Lower leg skin (tissue), 4 donors: ENCODE measurements around the gene ADAT2. TPM values are rescaled to one million over a fixed set of nuclear protein-coding genes. Genes with fewer than 3 reads are reported as not detected.

ENCODE experiments used
- DNase-seq, 2 donors: peaks; one replicate each; pipeline ENCODE4 v3.0.0-alpha.2; 2019; ENCODE audit warnings: low spot score in 2 of 2
- H3K4me3 ChIP-seq: fragments of 200-600 bp; sonication (generic); 2 replicates; pipeline ENCODE4 v1.5.1; 2017; ENCODE audit warnings: mild to moderate bottlenecking, low read depth; ENCODE audit not compliant: poor library complexity, severe bottlenecking
- CTCF ChIP-seq, 3 donors: fragments of 450-650 bp; IDR thresholded peaks; one replicate each; pipeline ENCODE4 v1.5.1; 2016; ENCODE audit warnings: antibody characterized with exemption in 3 of 3, mild to moderate bottlenecking in 3 of 3, moderate library complexity in 2 of 3
- POLR2A ChIP-seq, 2 donors: fragments of 450-650 bp; IDR thresholded peaks; one replicate each; pipeline ENCODE4 v1.6.1; 2016 to 2017; ENCODE audit warnings: antibody characterized with exemption in 2 of 2, mild to moderate bottlenecking in 1 of 2, moderate library complexity in 1 of 2
- WGBS, 2 donors: methylation state at CpG; one replicate each; pipeline ENCODE4 v1.1.5; 2018; 5-methylcytosine and 5-hydroxymethylcytosine counted together
- intact Hi-C: fragments of 100-400 bp; cut with DNase I; formaldehyde crosslinking; loops from one replicate; pipeline ENCODE4 v1.15.0; 2023; ENCODE audit warnings: low total_unique reads
- total RNA-seq, 4 donors: library from RNA; depleted of rRNA; stranded (reverse); fragments of >200 nt; gene quantifications; one replicate each; pipeline ENCODE4 v1.1.0, GENCODE V29; 2016

ADAT2 gene
- total RNA-seq, 4 donors from 2014 or later, result 2.2 to 5.3 (median 3.9) TPM

DNA sequence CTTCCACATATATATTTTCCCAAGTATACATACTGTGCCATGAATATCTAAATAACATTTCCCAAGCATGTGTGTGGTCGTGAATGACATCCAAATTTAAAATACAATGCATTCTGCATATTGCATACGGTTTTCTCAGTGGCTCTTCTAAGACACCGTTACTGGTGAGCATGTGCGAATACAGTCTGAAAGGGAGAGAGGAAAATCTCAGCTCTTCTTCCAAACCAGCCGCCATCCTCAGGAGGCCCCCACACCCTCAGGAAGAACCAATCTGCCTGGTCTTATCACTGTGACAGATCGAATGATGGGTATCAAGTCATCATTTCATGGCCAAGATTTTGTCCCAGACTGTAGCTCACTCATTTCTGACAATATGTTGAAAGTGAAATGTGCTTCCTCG is 50.7 kb downstream of the ADAT2 start:
- WGBS, 2 donors, result 80% methylated on average over 7 of the region's 7 CpGs
- H3K4me3 ChIP-seq, result no peak overlapping the region
- DNase-seq, result no peak
- intact Hi-C loops, result no loop called here
- TF ChIP-seq POLR2A (IDR thresholded peaks at IDR 0.05) (no peak), CTCF (IDR thresholded peaks at IDR 0.05) (no peak)

DNA sequence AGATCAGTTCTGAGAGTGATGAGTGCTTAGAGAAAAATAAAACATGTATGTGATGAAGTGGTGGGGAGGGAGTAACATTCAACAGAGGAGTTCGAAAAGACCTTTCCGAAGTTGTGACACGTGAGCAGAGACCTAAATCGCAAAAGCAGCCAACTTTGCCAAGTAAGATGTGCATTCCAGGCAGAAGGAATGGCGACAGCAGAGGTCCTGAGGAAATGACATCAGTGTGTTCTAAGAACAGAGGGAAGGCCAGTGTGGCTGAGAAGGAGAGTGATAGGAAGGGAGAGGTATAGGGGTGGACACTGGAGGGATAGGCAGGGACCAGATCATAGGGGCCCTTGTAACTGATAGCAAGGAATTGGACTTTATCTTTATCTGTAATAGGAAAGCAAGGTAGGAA is 51.3 kb downstream of the ADAT2 start:
- DNase-seq, result no peak
- H3K4me3 ChIP-seq, result no peak overlapping the region
- TF ChIP-seq POLR2A (IDR thresholded peaks at IDR 0.05), result no peak
- WGBS, 2 donors, result 89 to 94% methylated on average over 5 of the region's 5 CpGs
- intact Hi-C loops, result no loop called here

- intact Hi-C loops, result no loop called here
- DNase-seq, result peak; percentile 75 to 88
- no peak overlapping the region for H3K4me3 ChIP-seq
- no peak for TF ChIP-seq CTCF (IDR thresholded peaks at IDR 0.05)
- no peak for TF ChIP-seq POLR2A (IDR thresholded peaks at IDR 0.05)
- WGBS, 2 donors, result 31 to 38% methylated on average over 16 of the region's 16 CpGs
Measured at GRCh38 chr6:143397227-143398222, 53.0 kb downstream of the ADAT2 start.

GRCh38 chr6:143396497-143397226 is 53.8 kb downstream of the ADAT2 start:
- intact Hi-C loops, result no loop called here
- no peak overlapping the region for H3K4me3 ChIP-seq
- TF ChIP-seq POLR2A (IDR thresholded peaks at IDR 0.05) (no peak), CTCF (IDR thresholded peaks at IDR 0.05) (no peak)
- DNase-seq, result no peak
- WGBS, 2 donors, result 73 to 74% methylated on average over 10 of the region's 10 CpGs

- no peak overlapping the region for H3K4me3 ChIP-seq
- TF ChIP-seq POLR2A (IDR thresholded peaks at IDR 0.05), result no peak
- no peak for TF ChIP-seq CTCF (IDR thresholded peaks at IDR 0.05)
- WGBS, 2 donors, result 97 to 98% methylated on average over 5 of the region's 5 CpGs
- DNase-seq, result no peak
- intact Hi-C loops, result no loop called here
Measured at GRCh38 chr6:143395699-143396098, 54.8 kb downstream of the ADAT2 start.

DNA sequence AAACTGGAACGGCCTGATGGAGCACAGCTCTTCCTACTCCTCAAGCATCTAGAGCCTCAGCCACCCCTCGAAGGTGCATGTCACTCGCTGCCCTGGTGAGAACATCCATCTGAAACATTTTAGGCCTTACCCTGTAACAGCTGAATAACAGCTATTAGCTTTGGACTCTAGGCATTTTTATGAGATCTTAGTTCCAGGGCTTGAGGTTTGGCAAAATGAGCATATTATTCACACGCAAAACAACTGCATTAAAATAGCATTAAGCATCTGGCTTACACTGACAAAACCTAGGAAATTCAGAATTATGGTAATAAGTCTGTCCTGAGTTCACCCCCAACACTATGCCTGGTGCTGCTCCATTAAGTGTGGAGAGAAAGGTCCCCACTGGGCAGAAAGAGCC is 56.1 kb downstream of the ADAT2 start:
- no peak overlapping the region for H3K4me3 ChIP-seq
- WGBS, 2 donors, result 70 to 78% methylated on average over 4 of the region's 4 CpGs
- TF ChIP-seq CTCF (IDR thresholded peaks at IDR 0.05) (no peak), POLR2A (IDR thresholded peaks at IDR 0.05) (no peak)

More for the DNA sequence above, 56.1 kb downstream of the ADAT2 start:
- intact Hi-C loops, result no loop called here
- no peak for DNase-seq
